ENCODE results near the gene DDX49.

GRCh38 chr19:18875726-18876125 is 43.8 kb upstream of the DDX49 start:
- TF ChIP-seq, protein P1, sequence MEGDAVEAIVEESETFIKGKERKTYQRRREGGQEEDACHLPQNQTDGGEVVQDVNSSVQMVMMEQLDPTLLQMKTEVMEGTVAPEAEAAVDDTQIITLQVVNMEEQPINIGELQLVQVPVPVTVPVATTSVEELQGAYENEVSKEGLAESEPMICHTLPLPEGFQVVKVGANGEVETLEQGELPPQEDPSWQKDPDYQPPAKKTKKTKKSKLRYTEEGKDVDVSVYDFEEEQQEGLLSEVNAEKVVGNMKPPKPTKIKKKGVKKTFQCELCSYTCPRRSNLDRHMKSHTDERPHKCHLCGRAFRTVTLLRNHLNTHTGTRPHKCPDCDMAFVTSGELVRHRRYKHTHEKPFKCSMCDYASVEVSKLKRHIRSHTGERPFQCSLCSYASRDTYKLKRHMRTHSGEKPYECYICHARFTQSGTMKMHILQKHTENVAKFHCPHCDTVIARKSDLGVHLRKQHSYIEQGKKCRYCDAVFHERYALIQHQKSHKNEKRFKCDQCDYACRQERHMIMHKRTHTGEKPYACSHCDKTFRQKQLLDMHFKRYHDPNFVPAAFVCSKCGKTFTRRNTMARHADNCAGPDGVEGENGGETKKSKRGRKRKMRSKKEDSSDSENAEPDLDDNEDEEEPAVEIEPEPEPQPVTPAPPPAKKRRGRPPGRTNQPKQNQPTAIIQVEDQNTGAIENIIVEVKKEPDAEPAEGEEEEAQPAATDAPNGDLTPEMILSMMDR (IDR thresholded peaks at IDR 0.05) = no peak
- TF ChIP-seq EP300 (IDR thresholded peaks at IDR 0.05) (no peak), POLR2A (IDR thresholded peaks at IDR 0.05) (no peak), POLR2AphosphoS5 (IDR thresholded peaks at IDR 0.05) (no peak)

Data from upper lobe of left lung (tissue), 4 donors.